Panc1 (cell line): ENCODE results near the gene GOLGA8A. TPM values are rescaled to one million over a fixed set of nuclear protein-coding genes. Genes with fewer than 3 reads are reported as not detected.

ENCODE experiments used
- ATAC-seq: fragments of 200-7000 bp; cut with Tn5 transposase; 2 replicates; pipeline ENCODE4 v1.9.1; 2020; ENCODE audit warnings: mild to moderate bottlenecking, moderate library complexity
- BruUV-seq: library from RNA; stranded (reverse); fragments of 400-500 nt; replicated peaks from 2 replicates; lab custom pipeline; 2021; lab: Mats Ljungman, UMichigan
- CTCF ChIA-PET: fragments of 300-600 bp; sonication (Branson Sonifier 250); formaldehyde crosslinking; loops from one replicate; lab custom pipeline; 2022; ENCODE audit warnings: antibody characterized with exemption; lab: Charles Lee
- POLR2A ChIA-PET: fragments of 300-600 bp; sonication (Branson Sonifier 250); formaldehyde crosslinking; loops from one replicate; lab custom pipeline; 2022; ENCODE audit warnings: antibody characterized with exemption; lab: Charles Lee
- DNase-seq: peaks from one replicate; pipeline ENCODE4 v3.0.0-alpha.2; 2010; ENCODE audit warnings: low read depth, low spot score
- H3K27ac ChIP-seq: 2 replicates; pipeline ENCODE4 v1.5.1; 2011; ENCODE audit warnings: mild to moderate bottlenecking, low read length, inconsistent platforms
- H3K27me3 ChIP-seq: fragments of 200-500 bp; sonication (Bioruptor generic); 2 replicates; pipeline ENCODE4 v1.6.0; 2014; ENCODE audit warnings: low read length, inconsistent platforms; ENCODE audit not compliant: control insufficient read depth, insufficient read depth
- H3K36me3 ChIP-seq: fragments of 200-500 bp; sonication (Bioruptor generic); 2 replicates; pipeline ENCODE4 v1.5.1; 2014; ENCODE audit warnings: inconsistent platforms, mild to moderate bottlenecking, low read length, moderate library complexity; ENCODE audit not compliant: control insufficient read depth, insufficient read depth
- H3K4me1 ChIP-seq: 2 replicates; pipeline ENCODE4 v1.5.1; 2011; ENCODE audit warnings: inconsistent platforms, mild to moderate bottlenecking, low read length, moderate library complexity; ENCODE audit not compliant: control insufficient read depth, insufficient read depth
- H3K4me3 ChIP-seq, 2 experiments: 2 replicates each; pipeline ENCODE4 v1.5.1; 2011 to 2012; ENCODE audit warnings: low read depth in 2 of 2, low read length in 2 of 2, mild to moderate bottlenecking in 2 of 2, inconsistent platforms in 1 of 2, moderate library complexity in 1 of 2
- H3K9me3 ChIP-seq: fragments of 200-500 bp; sonication (Bioruptor generic); 2 replicates; pipeline ENCODE4 v1.5.1; 2014; ENCODE audit warnings: low read depth, mild to moderate bottlenecking, inconsistent platforms, low read length, moderate library complexity; ENCODE audit not compliant: control insufficient read depth, insufficient read depth
- CTCF ChIP-seq: fragments of 450-650 bp; IDR thresholded peaks from 2 replicates; pipeline ENCODE4 v1.5.1; 2017; ENCODE audit warnings: mild to moderate bottlenecking
- POLR2AphosphoS5 ChIP-seq: IDR thresholded peaks from 2 replicates; pipeline ENCODE4 v1.6.1; 2012; ENCODE audit warnings: mild to moderate bottlenecking, low read depth, low read length, moderate library complexity
- REST ChIP-seq, 2 experiments: IDR thresholded peaks; 2 replicates each; pipeline ENCODE4 v1.6.1; 2011 to 2012; ENCODE audit warnings: low read depth in 2 of 2, control low read depth in 1 of 2, low read length in 1 of 2, mild to moderate bottlenecking in 1 of 2, moderate library complexity in 1 of 2; ENCODE audit not compliant: insufficient read depth in 1 of 2
- SIN3A ChIP-seq: IDR thresholded peaks from 2 replicates; pipeline ENCODE4 v1.6.1; 2012; ENCODE audit warnings: low read depth, mild to moderate bottlenecking, low read length, moderate library complexity, borderline replicate concordance; ENCODE audit not compliant: insufficient read depth
- TCF7L2 ChIP-seq: IDR thresholded peaks from 2 replicates; pipeline ENCODE4 v1.6.1; 2011; ENCODE audit warnings: mild to moderate bottlenecking, low read depth, low read length, inconsistent platforms
- in situ Hi-C: cut with HindIII; loops from 2 replicates; pipeline ENCODE4 v1.10.0; 2016; ENCODE audit warnings: low sequenced_read_pairs, low pct_unique_long_range_greater_than_20kb
- intact Hi-C: fragments of 100-400 bp; cut with micrococcal nuclease; formaldehyde crosslinking; loops from one replicate; pipeline ENCODE4 v1.10.0; 2022; ENCODE audit not compliant: unreplicated experiment
- total RNA-seq: library from RNA; stranded (reverse); gene quantifications from one replicate; pipeline ENCODE4 v1.2.1, GENCODE V29; 2021; ENCODE audit not compliant: unreplicated experiment

GOLGA8A gene
- total RNA-seq, 1 experiment from 2014 or later, result 99.1 TPM

GRCh38 chr15:34461730-34462129 is 24.1 kb upstream of the GOLGA8A start:
- Histone ChIP-seq H3K9me3 (no peaks in the 10 kb centered on the region), H3K4me1 (no peaks in the 10 kb centered on the region), H3K4me3 (no peak overlapping the region), H3K27ac (no peak overlapping the region), H3K36me3 (no peaks in the 10 kb centered on the region), H3K27me3 (peaks cover 10% of the 10 kb centered on the region; the same call in 1 of the 2 replicates)
- in situ Hi-C loops (no loop called here), intact Hi-C loops (no loop called here)
- CTCF ChIA-PET, result no interaction called here
- DNase-seq (no peak), ATAC-seq (no peak)
- BruUV-seq, result no TSS peak
- POLR2A ChIA-PET, result no interaction called here
- TF ChIP-seq CTCF (no peak), SIN3A (no peak), TCF7L2 (no peak), POLR2AphosphoS5 (no peak), REST (IDR thresholded peaks at IDR 0.05; ENCODE audit: insufficient read depth in 1 of 2, low read depth in 2 of 2, low read length in 1 of 2) (no peak)

- Histone ChIP-seq H3K27ac (no peak overlapping the region), H3K36me3 (no peaks in the 10 kb centered on the region), H3K4me1 (no peaks in the 10 kb centered on the region), H3K9me3 (no peaks in the 10 kb centered on the region), H3K4me3 (no peak overlapping the region), H3K27me3 (peaks cover 9% of the 10 kb centered on the region; the same call in 1 of the 2 replicates)
- ChIA-PET POLR2A (interaction anchor here (0.6 kb wide), 1 partner anchor 1760 kb away, joined by 3 read pairs; no protein-coding TSS in a partner anchor), CTCF (no interaction called here)
- no TSS peak for BruUV-seq
- TF ChIP-seq REST (IDR thresholded peaks at IDR 0.05; ENCODE audit: insufficient read depth in 1 of 2, low read depth in 2 of 2, low read length in 1 of 2) (no peak), POLR2AphosphoS5 (no peak), SIN3A (no peak), TCF7L2 (no peak), CTCF (no peak)
- ATAC-seq (no peak), DNase-seq (no peak)
- intact Hi-C loops (no loop called here), in situ Hi-C loops (no loop called here)
Observed at GRCh38 chr15:34460451-34460850, 22.8 kb upstream of the GOLGA8A start.
